K562 (cell line): ENCODE measurements around the gene CLEC2B. TPM values are rescaled to one million over a fixed set of nuclear protein-coding genes. Genes with fewer than 3 reads are reported as not detected.

ENCODE experiments used
- ATAC-seq: fragments of 200-7000 bp; cut with Tn5 transposase; 3 replicates; pipeline ENCODE4 v1.9.1; 2020; ENCODE audit warnings: moderate library complexity
- BruUV-seq: library from RNA; stranded (reverse); fragments of 400-500 nt; replicated peaks from 2 replicates; lab custom pipeline; 2021; lab: Mats Ljungman, UMichigan
- CTCF ChIA-PET: fragments of 300-600 bp; formaldehyde crosslinking; extraction: SDS; loops from one replicate; lab custom pipeline; 2021; ENCODE audit warnings: low intra/inter-chr PET ratio; lab: Yijun Ruan, JAX
- POLR2A ChIA-PET: fragments of 300-600, 350-650 bp; sonication (Branson Sonifier 250); formaldehyde crosslinking; extraction: SDS; loops from one replicate; lab custom pipeline; 2021; ENCODE audit warnings: antibody characterized with exemption, inconsistent platforms; lab: Yijun Ruan, JAX
- DNase-seq, 4 experiments: peaks; one replicate each; pipeline versions ENCODE4 v3.0.0 to v3.0.0-alpha.2; 2011 to 2018; ENCODE audit warnings: low spot score in 3 of 4, mixed read lengths in 3 of 4; ENCODE audit errors: extremely low read depth in 1 of 4
- FAIRE-seq: peaks from 2 replicates; lab custom pipeline; 2011; peaks lifted over from hg19 to GRCh38; lab: Jason Lieb, UNC
- H2AFZ ChIP-seq: 2 replicates; pipeline ENCODE4 v1.6.0; 2011; ENCODE audit warnings: low read depth, low read length, control low read depth, inconsistent platforms
- H3K27ac ChIP-seq: fragments of 200-600 bp; 3 replicates; pipeline ENCODE4 v1.8.0; 2011; ENCODE audit warnings: low read depth, mild to moderate bottlenecking, control low read depth, inconsistent platforms, low read length, moderate library complexity, mixed read lengths; ENCODE audit errors: extremely low read depth
- H3K27me3 ChIP-seq, 2 experiments: fragments of 300-600 bp in 1 of 2; 2 replicates in 1 of 2; 3 replicates in 1 of 2; pipeline versions ENCODE4 v1.6.0 to v1.8.0; 2011; ENCODE audit warnings: inconsistent platforms in 2 of 2, low read length in 2 of 2, mild to moderate bottlenecking in 1 of 2, mixed read lengths in 1 of 2, moderate library complexity in 1 of 2; ENCODE audit not compliant: control insufficient read depth in 2 of 2, insufficient read depth in 2 of 2
- H3K36me3 ChIP-seq: fragments of 300-600 bp; 3 replicates; pipeline ENCODE4 v1.8.0; 2011; ENCODE audit warnings: mild to moderate bottlenecking, low read length, inconsistent platforms; ENCODE audit not compliant: control insufficient read depth, insufficient read depth
- H3K4me1 ChIP-seq, 2 experiments: fragments of 200-600 bp in 1 of 2; replicated peaks in 1 of 2; 2 replicates in 1 of 2; 3 replicates in 1 of 2; pipeline versions ENCODE4 v1.5.1 to v1.8.0; 2011; ENCODE audit warnings: inconsistent platforms in 2 of 2, low read length in 2 of 2, mild to moderate bottlenecking in 1 of 2, mixed read lengths in 1 of 2, moderate library complexity in 1 of 2; ENCODE audit not compliant: control insufficient read depth in 2 of 2, insufficient read depth in 2 of 2
- H3K4me2 ChIP-seq: 2 replicates; pipeline ENCODE4 v1.6.1; 2011; ENCODE audit warnings: low read length, control low read depth, inconsistent platforms, mixed read lengths; ENCODE audit not compliant: insufficient read depth
- H3K4me3 ChIP-seq: fragments of 200-600 bp; sonication (generic), shearing (Covaris generic); 2 replicates; pipeline ENCODE4 v1.5.1; 2016; ENCODE audit warnings: control low read depth, inconsistent platforms
- H3K79me2 ChIP-seq: fragments of 200-600 bp; 3 replicates; pipeline ENCODE4 v1.8.0; 2011; ENCODE audit warnings: low read length, inconsistent platforms; ENCODE audit not compliant: control insufficient read depth, insufficient read depth
- H3K9ac ChIP-seq, 2 experiments: 2 replicates each; pipeline versions ENCODE4 v1.6.0 to v1.6.1; 2011; ENCODE audit warnings: low read depth in 2 of 2, low read length in 2 of 2, control low read depth in 1 of 2, inconsistent platforms in 1 of 2, mild to moderate bottlenecking in 1 of 2, mixed read lengths in 1 of 2; ENCODE audit not compliant: insufficient read depth in 1 of 2
- H3K9me1 ChIP-seq: one replicate; pipeline ENCODE4 v1.6.0; 2011; ENCODE audit warnings: inconsistent platforms, mild to moderate bottlenecking, low read length, moderate library complexity; ENCODE audit not compliant: control insufficient read depth, insufficient read depth
- H3K9me3 ChIP-seq: replicated peaks from 2 replicates; pipeline ENCODE4 v1.5.1; 2011; ENCODE audit warnings: low read depth, low read length, inconsistent platforms; ENCODE audit not compliant: control insufficient read depth, insufficient read depth
- H4K20me1 ChIP-seq: replicated peaks from 2 replicates; pipeline ENCODE4 v1.6.1; 2011; ENCODE audit warnings: low read length, inconsistent platforms, mixed read lengths; ENCODE audit not compliant: control insufficient read depth, insufficient read depth
- ATF7 ChIP-seq: fragments of 450-650 bp; IDR thresholded peaks from 2 replicates; pipeline ENCODE4 v1.7.1; 2014; ENCODE audit warnings: mild to moderate bottlenecking, moderate library complexity
- BRF1 ChIP-seq: IDR thresholded peaks from 3 replicates; pipeline ENCODE4 v1.6.1; 2011; ENCODE audit warnings: borderline replicate concordance, mild to moderate bottlenecking; ENCODE audit not compliant: insufficient read length; ENCODE audit errors: extremely low read depth
- CBFA2T3 ChIP-seq: fragments of 450-650 bp; IDR thresholded peaks from 2 replicates; pipeline ENCODE4 v1.6.1; 2017
- CC2D1A ChIP-seq: fragments of 450-650 bp; IDR thresholded peaks from 2 replicates; pipeline ENCODE4 v1.6.1; 2017; ENCODE audit warnings: mild to moderate bottlenecking
- CEBPB ChIP-seq: fragments of 450-650 bp; IDR thresholded peaks from 2 replicates; pipeline ENCODE4 v1.6.1; 2016; ENCODE audit warnings: missing genetic modification characterization, missing compliant biosample characterization
- CTBP1 ChIP-seq: fragments of 450-650 bp; IDR thresholded peaks from 2 replicates; pipeline ENCODE4 v1.6.1; 2016; ENCODE audit warnings: borderline replicate concordance
- ELK3 ChIP-seq: fragments of 450-650 bp; formaldehyde crosslinking; IDR thresholded peaks from 2 replicates; pipeline ENCODE4 v1.4.0; 2020; ENCODE audit warnings: mild to moderate bottlenecking
- EP400 ChIP-seq: fragments of 450-650 bp; IDR thresholded peaks from 2 replicates; pipeline ENCODE4 v1.6.1; 2017; ENCODE audit warnings: antibody characterized with exemption, mild to moderate bottlenecking, moderate library complexity
- ILF3 ChIP-seq: fragments of 450-650 bp; IDR thresholded peaks from 2 replicates; pipeline ENCODE4 v1.6.1; 2018; ENCODE audit warnings: antibody characterized with exemption, mild to moderate bottlenecking, moderate library complexity, borderline replicate concordance
- ILK ChIP-seq: fragments of 450-650 bp; IDR thresholded peaks from 2 replicates; pipeline ENCODE4 v1.6.1; 2016; ENCODE audit warnings: missing genetic modification characterization, low read depth, mild to moderate bottlenecking, missing compliant biosample characterization, moderate library complexity, borderline replicate concordance
- KLF1 ChIP-seq: fragments of 450-650 bp; IDR thresholded peaks from 2 replicates; pipeline ENCODE4 v1.6.1; 2016; ENCODE audit warnings: missing genetic modification characterization, missing compliant biosample characterization
- LCOR ChIP-seq: sonication (generic); formaldehyde crosslinking; IDR thresholded peaks from 2 replicates; pipeline ENCODE4 v1.8.0; 2022; ENCODE audit warnings: mild to moderate bottlenecking, missing genetic modification reagents
- NCOR1 ChIP-seq: fragments of 450-650 bp; IDR thresholded peaks from 2 replicates; pipeline ENCODE4 v1.6.1; 2016; ENCODE audit warnings: mild to moderate bottlenecking, moderate library complexity
- NR2F6 ChIP-seq: fragments of 450-650 bp; formaldehyde crosslinking; IDR thresholded peaks from 2 replicates; pipeline ENCODE4 v1.4.0; 2020; ENCODE audit warnings: mild to moderate bottlenecking
- RBM15 ChIP-seq: fragments of 200-400 bp; formaldehyde crosslinking; IDR thresholded peaks from 2 replicates; pipeline ENCODE4 v1.6.1; 2018; ENCODE audit warnings: mild to moderate bottlenecking, low read length, moderate library complexity; ENCODE audit not compliant: insufficient read depth
- TCFL5 ChIP-seq: fragments of 250-450 bp; sonication (Bioruptor Pico); conservative IDR thresholded peaks from 2 replicates; pipeline ENCODE4 v1.6.1; 2021; ENCODE audit warnings: mild to moderate bottlenecking, moderate library complexity, matching md5 sums
- ZEB2 ChIP-seq: fragments of 450-650 bp; IDR thresholded peaks from 2 replicates; pipeline ENCODE4 v1.6.1; 2016
- WGBS: fragments of 100-300 bp; shearing (Covaris generic); methylation state at CpG from one replicate; pipeline ENCODE4 v1.1.6; 2016; ENCODE audit warnings: low coverage, mixed read lengths; ENCODE audit not compliant: insufficient coverage; ENCODE audit errors: missing lambda C conversion rate; 5-methylcytosine and 5-hydroxymethylcytosine counted together
- in situ Hi-C: fragments of 300-500 bp; cut with MboI; formaldehyde crosslinking; loops from 4 replicates; pipeline ENCODE4 v1.15.0; 2018; ENCODE audit warnings: inconsistent platforms, mixed read lengths
- intact Hi-C: fragments of 100-400 bp; cut with micrococcal nuclease; formaldehyde crosslinking; loops from 2 replicates; pipeline ENCODE4 v1.14.2; 2022
- polyA plus RNA-seq, 8 experiments: library from polyadenylated mRNA; depleted of rRNA in 4 of 8; stranded (reverse) in 5 of 8; unstranded in 3 of 8; fragments of >200 nt; fragmentation: Nextera tagmentation in 2 of 8; fragmentation: Illumina TruSeq in 1 of 8; extraction: Ambion mirVana in 2 of 8; extraction: Trizol in 1 of 8; gene quantifications; 2 replicates each; pipeline versions ENCODE4 v1.2.1 to v1.2.3, GENCODE V29; 2011 to 2014; ENCODE audit warnings: inconsistent platforms in 1 of 8, missing spikeins in 1 of 8
- total RNA-seq, 7 experiments: library from RNA; depleted of rRNA in 6 of 7; stranded (reverse); fragments of >200 nt in 6 of 7; fragmentation: Illumina TruSeq in 2 of 7; extraction: Trizol in 2 of 7; gene quantifications; 2 replicates each; pipeline versions ENCODE4 v1.2.1 to v1.2.3, GENCODE V29; 2011 to 2021; ENCODE audit warnings: low replicate concordance in 1 of 7

CLEC2B gene
- total and polyA plus RNA-seq, 9 of the 15 experiments (the other 6 are each of a cell fraction or from before 2014, with no cell fraction given), result 1.3 to 5.9 (median 2.9) TPM

- in situ Hi-C loops (no loop called here), intact Hi-C loops (no loop called here)
- H2AFZ ChIP-seq, result no peak overlapping the region
- 65% methylated on average over 6 of the region's 6 CpGs for WGBS
- H3K79me2 ChIP-seq, result no peaks in the 10 kb centered on the region
- no peaks in the 10 kb centered on the region for H3K9me1 ChIP-seq
- FAIRE-seq (no peak), ATAC-seq (no peak), DNase-seq (no peak)
- H3K9ac ChIP-seq, result no peak overlapping the region
- H3K27ac ChIP-seq, result no peak overlapping the region
- H4K20me1 ChIP-seq, result no peaks in the 10 kb centered on the region
- H3K4me2 ChIP-seq, result no peak overlapping the region
- no peaks in the 10 kb centered on the region for H3K36me3 ChIP-seq
- CTCF ChIA-PET, result no interaction called here
- H3K9me3 ChIP-seq, result no peaks in the 10 kb centered on the region
- no peak overlapping the region for H3K4me3 ChIP-seq
- BruUV-seq, result no TSS peak
- no peaks in the 10 kb centered on the region for H3K27me3 ChIP-seq
- peaks cover 0 to 6% of the 10 kb centered on the region in 2 experiments; a peak in 2 of 5 replicates for H3K4me1 ChIP-seq
- TF ChIP-seq RBM15 (no peak), ATF7 (no peak)
- POLR2A ChIA-PET, result no interaction called here
These were observed 28.4 kb upstream of the CLEC2B start for GRCh38 chr12:9897535-9897934.

- WGBS, result 0% methylated on average over 6 of the region's 6 CpGs
- no TSS peak for BruUV-seq
- peak; percentile 95 for TF ChIP-seq CBFA2T3
- TF ChIP-seq CEBPB (tag), result no peak
- TF ChIP-seq EP400, result no peak
- TF ChIP-seq ILF3, result no peak
- TF ChIP-seq ZEB2, result peak; percentile 53; the same call in 1 of the 2 replicates
- no peak for TF ChIP-seq KLF1 (tag)
- TF ChIP-seq CTBP1, result peak; percentile 49; the same call in 1 of the 2 replicates
- 0 out of 2 replicates have a peak, but pooled peaks have one; percentile 48 for TF ChIP-seq CC2D1A
- TF ChIP-seq TCFL5 (CRISPR knock-in tag), result no peak
- TF ChIP-seq ELK3 (CRISPR knock-in tag), result no peak
- TF ChIP-seq NR2F6, result no peak
- TF ChIP-seq BRF1, result no peak
- no peak for TF ChIP-seq LCOR (CRISPR knock-in tag)
- TF ChIP-seq ILK (tag), result no peak
- TF ChIP-seq NCOR1, result peak; percentile 86
These were observed 26.2 kb upstream of the CLEC2B start for GRCh38 chr12:9895215-9895971.

More at GRCh38 chr12:9895215-9895971, 26.2 kb upstream of the CLEC2B start:
- peak in 2 of 4 experiments; percentile 52 to 68 for DNase-seq
- H3K4me3 ChIP-seq, result no peak overlapping the region
- no peak overlapping the region for H3K9ac ChIP-seq
- CTCF ChIA-PET, result no interaction called here
- POLR2A ChIA-PET, result interaction anchor here (1.4 kb wide), 1 partner anchor 12 kb away, joined by 3 read pairs; no protein-coding TSS in a partner anchor
- intact Hi-C loops, result no loop called here
- H3K9me1 ChIP-seq, result no peaks in the 10 kb centered on the region
- ATAC-seq, result peak; percentile 89
- no peaks in the 10 kb centered on the region for H3K36me3 ChIP-seq
- no peaks in the 10 kb centered on the region for H3K9me3 ChIP-seq
- no peaks in the 10 kb centered on the region for H3K27me3 ChIP-seq
- H4K20me1 ChIP-seq, result no peaks in the 10 kb centered on the region
- no peaks in the 10 kb centered on the region for H3K79me2 ChIP-seq
- peak; percentile 78 for FAIRE-seq
- H3K4me1 ChIP-seq, result peaks cover 0 to 6% of the 10 kb centered on the region in 2 experiments; a peak in 2 of 5 replicates
- H3K27ac ChIP-seq, result no peak overlapping the region
- H2AFZ ChIP-seq, result no peak overlapping the region
- in situ Hi-C loops, result no loop called here
- H3K4me2 ChIP-seq, result peak overlapping the region; percentile 17; the same call in 1 of the 2 replicates
